Measurements from ENCODE around the gene APBB2.
A peak's percentile ranks its signal among the peaks of the same experiment; 100 is the strongest.

Gene APBB2

DNA sequence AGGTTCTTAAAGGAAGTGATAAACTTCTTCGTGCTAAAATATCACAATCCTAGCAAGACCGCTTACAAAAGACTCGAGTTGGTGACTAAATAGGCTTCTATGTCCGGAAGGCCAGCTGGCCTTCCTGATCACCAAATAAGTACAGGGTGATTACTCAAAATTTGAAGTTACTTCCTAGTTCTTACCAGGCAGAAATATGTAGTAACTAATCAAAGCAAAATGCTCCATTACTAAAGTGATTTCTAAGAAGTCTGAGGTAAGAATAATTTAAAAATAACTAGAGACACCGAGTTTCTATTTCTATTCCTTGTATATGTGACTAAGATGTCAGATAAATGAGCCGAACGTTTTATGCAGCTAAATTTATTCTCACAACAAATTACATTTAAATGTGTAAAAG lies 402.4 kb downstream of the APBB2 start:
- no peaks in the 10 kb centered on the region for H3K9me3 Mint-ChIP-seq
- no peaks in the 10 kb centered on the region for H3K36me3 Mint-ChIP-seq (ENCODE audit: low read depth)
- no peak overlapping the region for H3K27ac Mint-ChIP-seq
- DNase-seq = no peak
- no peak overlapping the region for H3K4me3 Mint-ChIP-seq
- no peaks in the 10 kb centered on the region for H3K4me1 Mint-ChIP-seq (ENCODE audit: low read depth)
- H3K27me3 Mint-ChIP-seq = peaks cover 9% of the 10 kb centered on the region

GRCh38 chr4:40808926-40809457 lies 405.4 kb downstream of the APBB2 start:
- Mint-ChIP-seq H3K36me3 (ENCODE audit: low read depth) (no peaks in the 10 kb centered on the region), H3K27ac (no peak overlapping the region), H3K9me3 (no peaks in the 10 kb centered on the region), H3K27me3 (peaks cover 9% of the 10 kb centered on the region), H3K4me1 (ENCODE audit: low read depth) (no peaks in the 10 kb centered on the region), H3K4me3 (no peak overlapping the region)
- DNase-seq = no peak

DNA sequence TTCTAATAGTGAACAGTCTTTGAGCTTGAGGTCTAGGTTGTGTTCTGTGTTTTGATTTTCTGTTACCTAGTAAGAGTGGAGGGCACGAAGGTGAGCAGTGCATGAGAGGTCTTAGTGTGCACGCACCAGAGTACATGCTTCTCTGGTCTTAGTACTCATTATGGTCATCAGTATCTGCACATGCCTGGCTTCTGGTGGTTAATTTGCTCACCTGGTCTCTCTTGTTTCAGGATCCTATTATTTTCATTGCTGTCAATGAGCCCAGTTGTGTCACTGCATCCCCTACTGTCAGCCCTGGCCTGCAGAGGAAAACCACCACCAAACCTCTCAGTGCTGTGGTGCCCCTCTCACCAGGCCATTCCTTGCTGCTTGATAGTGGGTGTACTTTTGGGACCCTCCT lies 409.7 kb downstream of the APBB2 start:
- no peak overlapping the region for H3K27ac Mint-ChIP-seq
- no peaks in the 10 kb centered on the region for H3K4me1 Mint-ChIP-seq (ENCODE audit: low read depth)
- H3K4me3 Mint-ChIP-seq = no peak overlapping the region
- H3K9me3 Mint-ChIP-seq = no peaks in the 10 kb centered on the region
- no peak for DNase-seq
- H3K27me3 Mint-ChIP-seq = peaks cover 12% of the 10 kb centered on the region
- no peaks in the 10 kb centered on the region for H3K36me3 Mint-ChIP-seq (ENCODE audit: low read depth)

DNA sequence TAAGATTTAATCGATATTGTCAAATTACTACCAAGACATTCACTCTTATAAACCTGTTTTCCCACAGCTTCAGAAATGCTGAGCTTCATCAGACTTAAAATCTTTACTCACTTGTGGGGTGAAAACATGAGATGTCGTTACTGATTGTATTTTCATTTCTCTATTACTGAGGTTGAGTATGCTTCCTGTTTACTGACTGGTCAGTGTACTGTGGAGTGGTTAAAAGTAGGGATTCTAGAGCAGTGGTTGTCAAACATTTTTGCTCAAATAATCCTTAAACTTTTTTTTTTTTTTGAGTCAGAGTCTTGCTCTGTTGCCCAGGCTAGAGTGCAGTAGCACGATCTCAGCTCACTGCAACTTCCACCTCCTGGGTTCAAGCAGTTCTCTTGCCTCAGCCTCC lies 414.3 kb downstream of the APBB2 start:
- H3K36me3 Mint-ChIP-seq (ENCODE audit: low read depth) = no peaks in the 10 kb centered on the region
- H3K9me3 Mint-ChIP-seq = no peaks in the 10 kb centered on the region
- no peak overlapping the region for H3K4me3 Mint-ChIP-seq
- H3K27me3 Mint-ChIP-seq = peaks cover 4% of the 10 kb centered on the region
- no peak overlapping the region for H3K27ac Mint-ChIP-seq
- DNase-seq = no peak
- H3K4me1 Mint-ChIP-seq (ENCODE audit: low read depth) = no peaks in the 10 kb centered on the region

- Mint-ChIP-seq H3K4me3 (no peak overlapping the region), H3K27me3 (peaks cover 5% of the 10 kb centered on the region), H3K36me3 (ENCODE audit: low read depth) (no peaks in the 10 kb centered on the region), H3K27ac (no peak overlapping the region), H3K4me1 (ENCODE audit: low read depth) (no peaks in the 10 kb centered on the region), H3K9me3 (no peaks in the 10 kb centered on the region)
- no peak for DNase-seq
Measured at GRCh38 chr4:40789771-40790170, 424.6 kb downstream of the APBB2 start.

DNA sequence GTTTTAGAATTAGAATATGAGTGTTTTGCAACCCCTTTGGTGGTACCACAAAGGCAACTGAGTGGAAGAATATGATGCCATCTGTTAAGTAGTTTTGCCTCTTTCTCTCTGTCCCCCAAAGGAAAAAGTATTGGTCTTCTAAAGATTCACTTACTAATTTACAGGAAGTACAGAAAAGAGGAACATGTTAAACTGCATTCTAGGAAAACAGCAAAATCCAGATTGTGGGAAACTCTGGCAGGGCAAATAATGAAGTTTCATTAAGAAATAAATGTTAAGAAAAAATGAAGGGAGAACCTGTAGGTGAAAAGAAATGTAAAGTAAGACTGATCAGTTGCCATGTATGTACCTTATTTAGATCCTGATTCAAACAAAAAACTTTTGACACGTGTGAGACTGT lies 425.3 kb downstream of the APBB2 start:
- no peak overlapping the region for H3K27ac Mint-ChIP-seq
- no peaks in the 10 kb centered on the region for H3K36me3 Mint-ChIP-seq (ENCODE audit: low read depth)
- H3K27me3 Mint-ChIP-seq = peaks cover 5% of the 10 kb centered on the region
- no peak for DNase-seq
- H3K9me3 Mint-ChIP-seq = no peaks in the 10 kb centered on the region
- no peak overlapping the region for H3K4me3 Mint-ChIP-seq
- no peaks in the 10 kb centered on the region for H3K4me1 Mint-ChIP-seq (ENCODE audit: low read depth)

- no peak for DNase-seq
- Mint-ChIP-seq H3K4me3 (no peak overlapping the region), H3K4me1 (ENCODE audit: low read depth) (no peaks in the 10 kb centered on the region), H3K36me3 (ENCODE audit: low read depth) (no peaks in the 10 kb centered on the region), H3K9me3 (no peaks in the 10 kb centered on the region), H3K27me3 (peaks cover 5% of the 10 kb centered on the region), H3K27ac (no peak overlapping the region)
Measured at GRCh38 chr4:40788331-40788730, 426.0 kb downstream of the APBB2 start.

GRCh38 chr4:40785727-40786126 lies 428.6 kb downstream of the APBB2 start:
- Mint-ChIP-seq H3K9me3 (no peaks in the 10 kb centered on the region), H3K36me3 (ENCODE audit: low read depth) (no peaks in the 10 kb centered on the region), H3K27me3 (peaks cover 8% of the 10 kb centered on the region), H3K4me3 (no peak overlapping the region), H3K4me1 (ENCODE audit: low read depth) (no peaks in the 10 kb centered on the region), H3K27ac (no peak overlapping the region)
- DNase-seq = no peak

DNA sequence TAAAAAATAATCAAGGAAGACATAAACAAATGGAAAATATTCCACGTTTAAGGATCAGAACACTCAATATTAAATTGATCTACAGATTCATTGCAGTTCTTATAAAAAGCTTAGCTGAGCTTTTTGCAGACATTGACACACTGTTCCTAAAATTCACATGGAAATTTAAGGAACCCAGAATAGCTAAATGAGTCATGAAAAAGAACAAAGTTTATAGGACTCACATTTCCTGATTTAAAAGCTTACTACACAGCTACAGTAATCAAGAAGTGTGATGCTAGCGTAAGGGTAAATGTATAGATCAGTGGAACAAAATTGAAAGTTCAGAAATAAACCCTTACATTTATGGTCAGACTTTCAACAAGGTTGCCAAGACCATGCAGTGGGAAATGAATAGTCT lies 431.5 kb downstream of the APBB2 start:
- Mint-ChIP-seq H3K9me3 (peaks cover 2% of the 10 kb centered on the region), H3K27me3 (peaks cover 10% of the 10 kb centered on the region), H3K4me1 (ENCODE audit: low read depth) (no peaks in the 10 kb centered on the region), H3K36me3 (ENCODE audit: low read depth) (no peaks in the 10 kb centered on the region), H3K27ac (no peak overlapping the region), H3K4me3 (no peak overlapping the region)
- no peak for DNase-seq

- H3K27me3 Mint-ChIP-seq = peaks cover 7% of the 10 kb centered on the region
- H3K9me3 Mint-ChIP-seq = peaks cover 5% of the 10 kb centered on the region
- no peak for DNase-seq
- H3K4me3 Mint-ChIP-seq = no peak overlapping the region
- no peaks in the 10 kb centered on the region for H3K4me1 Mint-ChIP-seq (ENCODE audit: low read depth)
- H3K36me3 Mint-ChIP-seq (ENCODE audit: low read depth) = no peaks in the 10 kb centered on the region
- no peak overlapping the region for H3K27ac Mint-ChIP-seq
Measured at GRCh38 chr4:40778090-40778489, 436.3 kb downstream of the APBB2 start.

DNA sequence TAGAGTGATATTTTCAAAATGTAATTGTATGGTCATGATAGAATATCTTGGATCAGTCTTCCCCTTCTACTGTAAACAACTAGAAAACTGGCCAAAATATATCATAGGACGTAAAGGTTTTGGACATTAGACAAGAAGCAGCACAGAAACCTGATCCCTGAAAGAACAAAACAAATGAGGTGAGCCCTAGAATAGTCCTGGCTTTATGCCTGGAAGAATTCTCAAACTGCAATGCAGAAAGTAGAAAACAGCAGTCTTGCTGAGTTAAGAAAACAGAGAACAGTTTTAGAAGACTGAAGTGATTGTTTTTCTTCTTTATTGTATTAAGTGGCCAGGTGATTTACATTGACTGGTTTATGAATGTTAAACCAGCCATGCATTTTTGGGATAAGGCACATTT lies 445.1 kb downstream of the APBB2 start:
- no peak for DNase-seq
- no peaks in the 10 kb centered on the region for H3K9me3 Mint-ChIP-seq
- no peaks in the 10 kb centered on the region for H3K4me1 Mint-ChIP-seq (ENCODE audit: low read depth)
- H3K36me3 Mint-ChIP-seq (ENCODE audit: low read depth) = no peaks in the 10 kb centered on the region
- peaks cover 21% of the 10 kb centered on the region for H3K27me3 Mint-ChIP-seq
- H3K4me3 Mint-ChIP-seq = no peak overlapping the region
- H3K27ac Mint-ChIP-seq = no peak overlapping the region

- peaks cover 13% of the 10 kb centered on the region for H3K4me1 Mint-ChIP-seq (ENCODE audit: low read depth)
- H3K4me3 Mint-ChIP-seq = no peak overlapping the region
- peak overlapping the region; percentile 70 for H3K27ac Mint-ChIP-seq
- H3K27me3 Mint-ChIP-seq = peaks cover 10% of the 10 kb centered on the region
- no peaks in the 10 kb centered on the region for H3K36me3 Mint-ChIP-seq (ENCODE audit: low read depth)
- H3K9me3 Mint-ChIP-seq = no peaks in the 10 kb centered on the region
- no peak for DNase-seq
Measured at GRCh38 chr4:40763228-40763716, 451.1 kb downstream of the APBB2 start.

All from activated T-cell treated with anti-CD3 and anti-CD28 coated beads, Interleukin-2, amount 50 U/mL, for 24 hours (primary cell).